GM19023 (cell line): ENCODE measurements around the gene KRT5.
"Not testable (repeated sequence)": the region's sequence is repeated elsewhere in the genome, so short reads cannot be mapped to it uniquely, and the experiment has no call there.

Experiments used
- ATAC-seq: cut with Tn5 transposase; IDR thresholded peaks from one replicate; pipeline ENCODE4 v1.9.1; 2021; ENCODE audit warnings: mild to moderate bottlenecking, moderate library complexity; ENCODE audit not compliant: unreplicated experiment

Gene KRT5

GRCh38 chr12:52521568-52522266, 1.5 kb upstream of the KRT5 start:
- no peak for ATAC-seq

- ATAC-seq: no peak
These were observed 977 bp upstream of the KRT5 start for GRCh38 chr12:52521175-52521567.

GRCh38 chr12:52519387-52519703, 849 bp downstream of the KRT5 start:
- ATAC-seq: no peak

GRCh38 chr12:52518574-52519386, 1.4 kb downstream of the KRT5 start:
- no peak for ATAC-seq

GRCh38 chr12:52517888-52518287, 2.3 kb downstream of the KRT5 start:
- ATAC-seq: no peak

GRCh38 chr12:52517005-52517835, 3.0 kb downstream of the KRT5 start:
- ATAC-seq: no peak

GRCh38 chr12:52515927-52516831, 4.0 kb downstream of the KRT5 start:
- no peak for ATAC-seq

GRCh38 chr12:52515319-52515646, 4.9 kb downstream of the KRT5 start:
- ATAC-seq: no peak

GRCh38 chr12:52514471-52515318, 5.5 kb downstream of the KRT5 start:
- ATAC-seq: no peak

GRCh38 chr12:52513736-52514135, 6.5 kb downstream of the KRT5 start:
- no peak for ATAC-seq

- no peak for ATAC-seq
These were observed 12.0 kb downstream of the KRT5 start for GRCh38 chr12:52508211-52508610.

- ATAC-seq: no peak
These were observed 13.1 kb downstream of the KRT5 start for GRCh38 chr12:52506858-52507715.

- no peak for ATAC-seq
These were observed 17.3 kb downstream of the KRT5 start for GRCh38 chr12:52502877-52503276.

GRCh38 chr12:52501490-52501889, 18.7 kb downstream of the KRT5 start:
- ATAC-seq: no peak

- ATAC-seq: not testable (repeated sequence)
These were observed 19.6 kb downstream of the KRT5 start for GRCh38 chr12:52500574-52500973.

GRCh38 chr12:52499806-52500560, 20.2 kb downstream of the KRT5 start:
- no peak for ATAC-seq

GRCh38 chr12:52498946-52499345, 21.2 kb downstream of the KRT5 start:
- no peak for ATAC-seq

- ATAC-seq: no peak
These were observed 22.2 kb downstream of the KRT5 start for GRCh38 chr12:52497975-52498374.
